Measurements from ENCODE around the gene TMCC2.

TMCC2 gene

GRCh38 chr1:205260948-205261732 is 33.4 kb downstream of the TMCC2 start:
- no peaks in the 10 kb centered on the region for H3K27me3 ChIP-seq (ENCODE audit: control insufficient read depth, insufficient read depth, low read length)
- no peak overlapping the region for H3K27ac ChIP-seq (ENCODE audit: low read length)
- H3K9me3 ChIP-seq (ENCODE audit: control insufficient read depth, insufficient read depth, low read length) = no peaks in the 10 kb centered on the region
- peaks cover 13% of the 10 kb centered on the region; the same call in 1 of the 2 replicates for H3K4me1 ChIP-seq (ENCODE audit: control insufficient read depth, insufficient read depth, low read length)
- WGBS (ENCODE audit: insufficient coverage, insufficient read length) = no CpG with 5 or more reads among the region's 8 CpGs
- no peak for DNase-seq (ENCODE audit: low read depth, low spot score)
- no peak overlapping the region for H3K4me3 ChIP-seq (ENCODE audit: low read length)
- H3K36me3 ChIP-seq (ENCODE audit: control insufficient read depth, insufficient read depth, low read length) = no peaks in the 10 kb centered on the region; the same call in 1 of the 2 replicates

GRCh38 chr1:205261946-205262691 is 34.4 kb downstream of the TMCC2 start:
- Histone ChIP-seq H3K27ac (ENCODE audit: low read length) (no peak overlapping the region), H3K4me3 (ENCODE audit: low read length) (no peak overlapping the region), H3K36me3 (ENCODE audit: control insufficient read depth, insufficient read depth, low read length) (no peaks in the 10 kb centered on the region; the same call in 1 of the 2 replicates), H3K4me1 (ENCODE audit: control insufficient read depth, insufficient read depth, low read length) (peaks cover 13% of the 10 kb centered on the region; the same call in 1 of the 2 replicates), H3K9me3 (ENCODE audit: control insufficient read depth, insufficient read depth, low read length) (no peaks in the 10 kb centered on the region), H3K27me3 (ENCODE audit: control insufficient read depth, insufficient read depth, low read length) (no peaks in the 10 kb centered on the region)
- DNase-seq (ENCODE audit: low read depth, low spot score) = no peak
- WGBS (ENCODE audit: insufficient coverage, insufficient read length) = no CpG with 5 or more reads among the region's 5 CpGs

GRCh38 chr1:205262731-205263171 is 35.0 kb downstream of the TMCC2 start:
- no peak for DNase-seq (ENCODE audit: low read depth, low spot score)
- Histone ChIP-seq H3K4me3 (ENCODE audit: low read length) (no peak overlapping the region), H3K4me1 (ENCODE audit: control insufficient read depth, insufficient read depth, low read length) (peaks cover 13% of the 10 kb centered on the region; the same call in 1 of the 2 replicates), H3K9me3 (ENCODE audit: control insufficient read depth, insufficient read depth, low read length) (no peaks in the 10 kb centered on the region), H3K27ac (ENCODE audit: low read length) (no peak overlapping the region), H3K27me3 (ENCODE audit: control insufficient read depth, insufficient read depth, low read length) (no peaks in the 10 kb centered on the region), H3K36me3 (ENCODE audit: control insufficient read depth, insufficient read depth, low read length) (no peaks in the 10 kb centered on the region; the same call in 1 of the 2 replicates)
- WGBS (ENCODE audit: insufficient coverage, insufficient read length) = no CpG with 5 or more reads among the region's 8 CpGs

- Histone ChIP-seq H3K27me3 (ENCODE audit: control insufficient read depth, insufficient read depth, low read length) (no peaks in the 10 kb centered on the region), H3K36me3 (ENCODE audit: control insufficient read depth, insufficient read depth, low read length) (no peaks in the 10 kb centered on the region; the same call in 1 of the 2 replicates), H3K9me3 (ENCODE audit: control insufficient read depth, insufficient read depth, low read length) (no peaks in the 10 kb centered on the region), H3K4me3 (ENCODE audit: low read length) (no peak overlapping the region), H3K4me1 (ENCODE audit: control insufficient read depth, insufficient read depth, low read length) (peaks cover 9% of the 10 kb centered on the region; the same call in 1 of the 2 replicates), H3K27ac (ENCODE audit: low read length) (no peak overlapping the region)
- WGBS (ENCODE audit: insufficient coverage, insufficient read length) = no CpG with 5 or more reads among the region's 2 CpGs
- no peak for DNase-seq (ENCODE audit: low read depth, low spot score)
Measured at GRCh38 chr1:205263580-205264190, 35.9 kb downstream of the TMCC2 start.

- WGBS (ENCODE audit: insufficient coverage, insufficient read length) = no CpG with 5 or more reads among the region's 10 CpGs
- no peak for DNase-seq (ENCODE audit: low read depth, low spot score)
- Histone ChIP-seq H3K4me1 (ENCODE audit: control insufficient read depth, insufficient read depth, low read length) (peaks cover 7% of the 10 kb centered on the region; the same call in 1 of the 2 replicates), H3K27me3 (ENCODE audit: control insufficient read depth, insufficient read depth, low read length) (no peaks in the 10 kb centered on the region), H3K36me3 (ENCODE audit: control insufficient read depth, insufficient read depth, low read length) (peaks cover 6% of the 10 kb centered on the region; the same call in 1 of the 2 replicates), H3K9me3 (ENCODE audit: control insufficient read depth, insufficient read depth, low read length) (no peaks in the 10 kb centered on the region), H3K4me3 (ENCODE audit: low read length) (no peak overlapping the region), H3K27ac (ENCODE audit: low read length) (no peak overlapping the region)
Measured at GRCh38 chr1:205266611-205267305, 39.0 kb downstream of the TMCC2 start.

GRCh38 chr1:205267306-205267902 is 39.7 kb downstream of the TMCC2 start:
- Histone ChIP-seq H3K4me3 (ENCODE audit: low read length) (no peak overlapping the region), H3K9me3 (ENCODE audit: control insufficient read depth, insufficient read depth, low read length) (no peaks in the 10 kb centered on the region), H3K27me3 (ENCODE audit: control insufficient read depth, insufficient read depth, low read length) (no peaks in the 10 kb centered on the region), H3K36me3 (ENCODE audit: control insufficient read depth, insufficient read depth, low read length) (peaks cover 10% of the 10 kb centered on the region; the same call in 1 of the 2 replicates), H3K27ac (ENCODE audit: low read length) (no peak overlapping the region), H3K4me1 (ENCODE audit: control insufficient read depth, insufficient read depth, low read length) (peaks cover 4% of the 10 kb centered on the region; the same call in 1 of the 2 replicates)
- no peak for DNase-seq (ENCODE audit: low read depth, low spot score)
- WGBS (ENCODE audit: insufficient coverage, insufficient read length) = no CpG with 5 or more reads among the region's 8 CpGs

GRCh38 chr1:205268846-205269680 is 41.3 kb downstream of the TMCC2 start:
- WGBS (ENCODE audit: insufficient coverage, insufficient read length) = no CpG with 5 or more reads among the region's 48 CpGs
- H3K36me3 ChIP-seq (ENCODE audit: control insufficient read depth, insufficient read depth, low read length) = peaks cover 10% of the 10 kb centered on the region; the same call in 1 of the 2 replicates
- H3K27ac ChIP-seq (ENCODE audit: low read length) = no peak overlapping the region
- no peak for DNase-seq (ENCODE audit: low read depth, low spot score)
- H3K4me3 ChIP-seq (ENCODE audit: low read length) = no peak overlapping the region; the same call in 1 of the 2 replicates
- no peaks in the 10 kb centered on the region for H3K9me3 ChIP-seq (ENCODE audit: control insufficient read depth, insufficient read depth, low read length)
- H3K4me1 ChIP-seq (ENCODE audit: control insufficient read depth, insufficient read depth, low read length) = peaks cover 6% of the 10 kb centered on the region; the same call in 1 of the 2 replicates
- no peaks in the 10 kb centered on the region for H3K27me3 ChIP-seq (ENCODE audit: control insufficient read depth, insufficient read depth, low read length)

- Histone ChIP-seq H3K9me3 (ENCODE audit: control insufficient read depth, insufficient read depth, low read length) (no peaks in the 10 kb centered on the region), H3K36me3 (ENCODE audit: control insufficient read depth, insufficient read depth, low read length) (peaks cover 10% of the 10 kb centered on the region; the same call in 1 of the 2 replicates), H3K4me1 (ENCODE audit: control insufficient read depth, insufficient read depth, low read length) (peaks cover 8% of the 10 kb centered on the region; the same call in 1 of the 2 replicates), H3K4me3 (ENCODE audit: low read length) (no peak overlapping the region), H3K27me3 (ENCODE audit: control insufficient read depth, insufficient read depth, low read length) (no peaks in the 10 kb centered on the region), H3K27ac (ENCODE audit: low read length) (no peak overlapping the region)
- DNase-seq (ENCODE audit: low read depth, low spot score) = no peak
- WGBS (ENCODE audit: insufficient coverage, insufficient read length) = no CpG with 5 or more reads among the region's 8 CpGs
Measured at GRCh38 chr1:205269711-205270110, 42.0 kb downstream of the TMCC2 start.

- Histone ChIP-seq H3K4me3 (ENCODE audit: low read length) (no peak overlapping the region), H3K9me3 (ENCODE audit: control insufficient read depth, insufficient read depth, low read length) (no peaks in the 10 kb centered on the region), H3K27me3 (ENCODE audit: control insufficient read depth, insufficient read depth, low read length) (no peaks in the 10 kb centered on the region), H3K36me3 (ENCODE audit: control insufficient read depth, insufficient read depth, low read length) (peaks cover 10% of the 10 kb centered on the region; the same call in 1 of the 2 replicates), H3K27ac (ENCODE audit: low read length) (no peak overlapping the region), H3K4me1 (ENCODE audit: control insufficient read depth, insufficient read depth, low read length) (peaks cover 11% of the 10 kb centered on the region)
- no CpG with 5 or more reads among the region's 7 CpGs for WGBS (ENCODE audit: insufficient coverage, insufficient read length)
- DNase-seq (ENCODE audit: low read depth, low spot score) = no peak
Measured at GRCh38 chr1:205270271-205270670, 42.5 kb downstream of the TMCC2 start.
